ENCODE results near the gene ATG7.

Gene ATG7

GRCh38 chr3:11560746-11561145 is 288.5 kb downstream of the ATG7 start:
- no peaks in the 10 kb centered on the region; the same call in 1 of the 2 replicates for H3K36me3 ChIP-seq (ENCODE audit: insufficient read depth, low read length)
- no peak overlapping the region for H3K27ac ChIP-seq
- no peaks in the 10 kb centered on the region for H3K9me3 ChIP-seq (ENCODE audit: low read depth, low read length)
- TF ChIP-seq FOXP2 (optimal IDR thresholded peaks at IDR 0.05; ENCODE audit: control extremely low read depth, extremely low read length, insufficient read depth) (no peak), POLR2AphosphoS5 (IDR thresholded peaks at IDR 0.05; ENCODE audit: borderline replicate concordance, low read depth, low read length) (no peak), EZH2 (IDR thresholded peaks at IDR 0.05) (no peak)
- DNase-seq (ENCODE audit: low read depth, low spot score), result no peak
- H3K4me3 ChIP-seq, result no peak overlapping the region
- H3K9ac ChIP-seq (ENCODE audit: insufficient read length), result no peak overlapping the region

GRCh38 chr3:11562277-11562881 is 290.2 kb downstream of the ATG7 start:
- no peak for DNase-seq (ENCODE audit: low read depth, low spot score)
- TF ChIP-seq EZH2 (IDR thresholded peaks at IDR 0.05), result no peak
- no peak for TF ChIP-seq POLR2AphosphoS5 (IDR thresholded peaks at IDR 0.05; ENCODE audit: borderline replicate concordance, low read depth, low read length)
- no peak overlapping the region for H3K9ac ChIP-seq (ENCODE audit: insufficient read length)
- no peaks in the 10 kb centered on the region for H3K9me3 ChIP-seq (ENCODE audit: low read depth, low read length)
- H3K36me3 ChIP-seq (ENCODE audit: insufficient read depth, low read length), result no peaks in the 10 kb centered on the region; the same call in 1 of the 2 replicates
- no peak overlapping the region for H3K4me3 ChIP-seq
- H3K27ac ChIP-seq, result no peak overlapping the region

- TF ChIP-seq FOXP2 (optimal IDR thresholded peaks at IDR 0.05; ENCODE audit: control extremely low read depth, extremely low read length, insufficient read depth) (no peak), POLR2AphosphoS5 (IDR thresholded peaks at IDR 0.05; ENCODE audit: borderline replicate concordance, low read depth, low read length) (no peak), EZH2 (IDR thresholded peaks at IDR 0.05) (no peak)
- no peaks in the 10 kb centered on the region; the same call in 1 of the 2 replicates for H3K36me3 ChIP-seq (ENCODE audit: insufficient read depth, low read length)
- H3K9me3 ChIP-seq (ENCODE audit: low read depth, low read length), result no peaks in the 10 kb centered on the region
- no peak overlapping the region for H3K4me3 ChIP-seq
- H3K9ac ChIP-seq (ENCODE audit: insufficient read length), result no peak overlapping the region
- no peak overlapping the region for H3K27ac ChIP-seq
- no peak for DNase-seq (ENCODE audit: low read depth, low spot score)
Measured at GRCh38 chr3:11563159-11563864, 291.1 kb downstream of the ATG7 start.

- TF ChIP-seq FOXP2 (optimal IDR thresholded peaks at IDR 0.05; ENCODE audit: control extremely low read depth, extremely low read length, insufficient read depth), result no peak
- no peak for TF ChIP-seq EZH2 (IDR thresholded peaks at IDR 0.05)
- no peak for TF ChIP-seq POLR2AphosphoS5 (IDR thresholded peaks at IDR 0.05; ENCODE audit: borderline replicate concordance, low read depth, low read length)
- H3K9ac ChIP-seq (ENCODE audit: insufficient read length), result no peak overlapping the region
- no peaks in the 10 kb centered on the region for H3K9me3 ChIP-seq (ENCODE audit: low read depth, low read length)
- H3K4me3 ChIP-seq, result no peak overlapping the region
- no peak overlapping the region for H3K27ac ChIP-seq
- H3K36me3 ChIP-seq (ENCODE audit: insufficient read depth, low read length), result no peaks in the 10 kb centered on the region; the same call in 1 of the 2 replicates
- no peak for DNase-seq (ENCODE audit: low read depth, low spot score)
Measured at GRCh38 chr3:11563865-11564185, 291.6 kb downstream of the ATG7 start.

- Histone ChIP-seq H3K4me3 (no peak overlapping the region), H3K9me3 (ENCODE audit: low read depth, low read length) (no peaks in the 10 kb centered on the region), H3K36me3 (ENCODE audit: insufficient read depth, low read length) (no peaks in the 10 kb centered on the region; the same call in 1 of the 2 replicates), H3K9ac (ENCODE audit: insufficient read length) (no peak overlapping the region), H3K27ac (no peak overlapping the region)
- TF ChIP-seq POLR2AphosphoS5 (IDR thresholded peaks at IDR 0.05; ENCODE audit: borderline replicate concordance, low read depth, low read length), result no peak
- TF ChIP-seq FOXP2 (optimal IDR thresholded peaks at IDR 0.05; ENCODE audit: control extremely low read depth, extremely low read length, insufficient read depth), result no peak
- TF ChIP-seq EZH2 (IDR thresholded peaks at IDR 0.05), result no peak
- no peak for DNase-seq (ENCODE audit: low read depth, low spot score)
Measured at GRCh38 chr3:11564577-11565001, 292.4 kb downstream of the ATG7 start.

GRCh38 chr3:11565072-11565471 is 292.9 kb downstream of the ATG7 start:
- H3K36me3 ChIP-seq (ENCODE audit: insufficient read depth, low read length), result no peaks in the 10 kb centered on the region
- H3K9ac ChIP-seq (ENCODE audit: insufficient read length), result no peak overlapping the region

GRCh38 chr3:11565492-11565891 is 293.3 kb downstream of the ATG7 start:
- no peak overlapping the region for H3K4me3 ChIP-seq
- H3K36me3 ChIP-seq (ENCODE audit: insufficient read depth, low read length), result no peaks in the 10 kb centered on the region
- H3K9ac ChIP-seq (ENCODE audit: insufficient read length), result no peak overlapping the region
- no peak for DNase-seq (ENCODE audit: low read depth, low spot score)
- no peak overlapping the region for H3K27ac ChIP-seq
- TF ChIP-seq POLR2AphosphoS5 (IDR thresholded peaks at IDR 0.05; ENCODE audit: borderline replicate concordance, low read depth, low read length), result no peak
- no peak for TF ChIP-seq EZH2 (IDR thresholded peaks at IDR 0.05)
- TF ChIP-seq FOXP2 (optimal IDR thresholded peaks at IDR 0.05; ENCODE audit: control extremely low read depth, extremely low read length, insufficient read depth), result no peak
- H3K9me3 ChIP-seq (ENCODE audit: low read depth, low read length), result no peaks in the 10 kb centered on the region

More at GRCh38 chr3:11565072-11565471, 292.9 kb downstream of the ATG7 start:
- no peak overlapping the region for H3K27ac ChIP-seq
- no peaks in the 10 kb centered on the region for H3K9me3 ChIP-seq (ENCODE audit: low read depth, low read length)
- no peak for DNase-seq (ENCODE audit: low read depth, low spot score)
- no peak overlapping the region for H3K4me3 ChIP-seq
- no peak for TF ChIP-seq EZH2 (IDR thresholded peaks at IDR 0.05)
- TF ChIP-seq POLR2AphosphoS5 (IDR thresholded peaks at IDR 0.05; ENCODE audit: borderline replicate concordance, low read depth, low read length), result no peak
- TF ChIP-seq FOXP2 (optimal IDR thresholded peaks at IDR 0.05; ENCODE audit: control extremely low read depth, extremely low read length, insufficient read depth), result no peak

GRCh38 chr3:11565932-11566331 is 293.7 kb downstream of the ATG7 start:
- Histone ChIP-seq H3K9ac (ENCODE audit: insufficient read length) (no peak overlapping the region), H3K4me3 (no peak overlapping the region), H3K9me3 (ENCODE audit: low read depth, low read length) (no peaks in the 10 kb centered on the region), H3K27ac (no peak overlapping the region), H3K36me3 (ENCODE audit: insufficient read depth, low read length) (no peaks in the 10 kb centered on the region)
- DNase-seq (ENCODE audit: low read depth, low spot score), result no peak
- no peak for TF ChIP-seq POLR2AphosphoS5 (IDR thresholded peaks at IDR 0.05; ENCODE audit: borderline replicate concordance, low read depth, low read length)
- no peak for TF ChIP-seq EZH2 (IDR thresholded peaks at IDR 0.05)
- TF ChIP-seq FOXP2 (optimal IDR thresholded peaks at IDR 0.05; ENCODE audit: control extremely low read depth, extremely low read length, insufficient read depth), result no peak

All from SK-N-MC (cell line).